HepG2 (cell line): ENCODE results near the gene ALG9. TPM values are rescaled to one million over a fixed set of nuclear protein-coding genes. Genes with fewer than 3 reads are reported as not detected.

ENCODE experiments used
- ARID5B ChIP-seq: IDR thresholded peaks from 2 replicates; pipeline ENCODE4 v1.4.0; 2020; ENCODE audit warnings: mild to moderate bottlenecking, missing genetic modification reagents
- CAMTA2 ChIP-seq: sonication (generic); formaldehyde crosslinking; IDR thresholded peaks from 2 replicates; pipeline ENCODE4 v1.4.0; 2020; ENCODE audit warnings: mild to moderate bottlenecking, missing genetic modification reagents, borderline replicate concordance
- DR1 ChIP-seq: sonication (generic); formaldehyde crosslinking; IDR thresholded peaks from 2 replicates; pipeline ENCODE4 v1.8.0; 2021; ENCODE audit warnings: mild to moderate bottlenecking, missing genetic modification reagents, inconsistent platforms
- ETV6 ChIP-seq: sonication (generic); formaldehyde crosslinking; conservative IDR thresholded peaks from 2 replicates; pipeline ENCODE4 v1.4.0; 2020; ENCODE audit warnings: missing genetic modification reagents
- GZF1 ChIP-seq: sonication (generic); formaldehyde crosslinking; IDR thresholded peaks from 2 replicates; pipeline ENCODE4 v1.5.1; 2020; ENCODE audit warnings: mild to moderate bottlenecking, missing genetic modification reagents
- HMG20A ChIP-seq: IDR thresholded peaks from 2 replicates; pipeline ENCODE4 v1.6.1; 2016; ENCODE audit warnings: borderline replicate concordance
- KLF16 ChIP-seq, 2 experiments: sonication (generic) in 1 of 2; formaldehyde crosslinking in 1 of 2; IDR thresholded peaks; 2 replicates each; pipeline versions ENCODE4 v1.6.1 to v1.8.0; 2016 to 2023; ENCODE audit warnings: missing genetic modification reagents in 2 of 2, missing compliant biosample characterization in 1 of 2
- MTERF4 ChIP-seq: sonication (generic); formaldehyde crosslinking; IDR thresholded peaks from 2 replicates; pipeline ENCODE4 v1.8.0; 2023; ENCODE audit warnings: mild to moderate bottlenecking, missing genetic modification reagents
- PBX3 ChIP-seq: sonication (generic); formaldehyde crosslinking; IDR thresholded peaks from 2 replicates; pipeline ENCODE4 v1.8.1; 2023; ENCODE audit warnings: missing genetic modification reagents, inconsistent platforms, borderline replicate concordance
- PPARG ChIP-seq: conservative IDR thresholded peaks from 2 replicates; pipeline ENCODE4 v1.6.1; 2016; ENCODE audit warnings: missing biosample characterization, missing genetic modification reagents
- SMAD1 ChIP-seq: sonication (generic); formaldehyde crosslinking; IDR thresholded peaks from 2 replicates; pipeline ENCODE4 v1.4.0; 2020; ENCODE audit warnings: missing genetic modification reagents, low read depth, mild to moderate bottlenecking, borderline replicate concordance
- SMC3 ChIP-seq: IDR thresholded peaks from 2 replicates; pipeline ENCODE4 v1.6.1; 2011; ENCODE audit warnings: low read length, improper control_type of control experiment
- SRSF1 ChIP-seq: fragments of 200-400 bp; formaldehyde crosslinking; optimal IDR thresholded peaks from 2 replicates; pipeline ENCODE3; 2017; ENCODE audit warnings: mild to moderate bottlenecking, low read depth, low read length, moderate library complexity
- THRA ChIP-seq: sonication (generic); formaldehyde crosslinking; IDR thresholded peaks from 2 replicates; pipeline ENCODE4 v1.4.0; 2020; ENCODE audit warnings: missing genetic modification reagents, borderline replicate concordance
- ZBTB4 ChIP-seq: sonication (generic); formaldehyde crosslinking; IDR thresholded peaks from 2 replicates; pipeline ENCODE4 v1.4.0; 2020; ENCODE audit warnings: missing genetic modification reagents, mild to moderate bottlenecking, borderline replicate concordance
- ZMAT3 ChIP-seq: sonication (generic); formaldehyde crosslinking; conservative IDR thresholded peaks from 2 replicates; pipeline ENCODE4 v1.7.0; 2021; ENCODE audit warnings: missing genetic modification reagents
- ZNF773 ChIP-seq: sonication (generic); formaldehyde crosslinking; IDR thresholded peaks from 2 replicates; pipeline ENCODE4 v1.4.0; 2020; ENCODE audit warnings: missing genetic modification reagents, borderline replicate concordance
- polyA plus RNA-seq, 8 experiments: library from polyadenylated mRNA; depleted of rRNA in 3 of 8; stranded (reverse) in 7 of 8; unstranded in 1 of 8; fragments of >200 nt; fragmentation: Illumina TruSeq in 4 of 8; extraction: Trizol in 4 of 8; gene quantifications; 2 replicates each; pipeline versions ENCODE4 v1.2.1 to v1.2.3, GENCODE V29; 2011 to 2016; ENCODE audit warnings: low read depth in 4 of 8, missing spikeins in 1 of 8, mixed read lengths in 1 of 8; ENCODE audit not compliant: insufficient read depth in 1 of 8
- total RNA-seq, 5 experiments: library from RNA; depleted of rRNA; stranded (reverse); fragments of >200 nt; fragmentation: Illumina TruSeq; extraction: Trizol; gene quantifications; 2 replicates each; pipeline ENCODE4 v1.2.3, GENCODE V29; 2016; ENCODE audit warnings: low read depth in 1 of 5

Gene ALG9
- total and polyA plus RNA-seq, 2 of the 13 experiments (the other 11 are each of a cell fraction or from before 2014, with no cell fraction given): 39.4 to 40.6 TPM

GRCh38 chr11:111878849-111879636, 7.7 kb upstream of the ALG9 start, which contains the start of the genes CFAP68 and FDXACB1 (continued):
- TF ChIP-seq SMC3: peak; percentile 51; the same call in 1 of the 2 replicates
- no peak for TF ChIP-seq PBX3 (CRISPR knock-in tag)
- no peak; the same call in 1 of the 2 replicates for TF ChIP-seq THRA (CRISPR knock-in tag)
- TF ChIP-seq SMAD1: 0 out of 2 replicates have a peak, but pooled peaks have one; percentile 54
- TF ChIP-seq HMG20A: no peak
- TF ChIP-seq PPARG (CRISPR knock-in tag): peak; percentile 63; the same call in 1 of the 2 replicates
- 0 out of 2 replicates have a peak, but pooled peaks have one; percentile 33 for TF ChIP-seq CAMTA2
- TF ChIP-seq KLF16 (CRISPR knock-in tag; IDR thresholded peaks at IDR 0.05): peak in 1 of 2 experiments; percentile 93; a peak in 2 of 4 replicates
- 0 out of 2 replicates have a peak, but pooled peaks have one; percentile 46 for TF ChIP-seq MTERF4 (CRISPR knock-in tag)
- TF ChIP-seq ZMAT3 (CRISPR knock-in tag): 0 out of 2 replicates have a peak, but pooled peaks have one; percentile 27
- TF ChIP-seq ETV6 (CRISPR knock-in tag): no peak
- no peak for TF ChIP-seq SRSF1
- no peak for TF ChIP-seq ZNF773
- peak; percentile 82 for TF ChIP-seq GZF1 (CRISPR knock-in tag)
- peak; percentile 70 for TF ChIP-seq DR1 (CRISPR knock-in tag)
- peak; percentile 65 for TF ChIP-seq ARID5B (CRISPR knock-in tag)
- peak; percentile 81; the same call in 1 of the 2 replicates for TF ChIP-seq ZBTB4 (CRISPR knock-in tag)
